Prostate gland (tissue), 2 donors: Measurements from ENCODE around the gene MAFF. TPM values are rescaled to one million over a fixed set of nuclear protein-coding genes. Genes with fewer than 3 reads are reported as not detected.
A peak's percentile ranks its signal among the peaks of the same experiment; 100 is the strongest.

Source experiments
- DNase-seq: peaks from one replicate; pipeline ENCODE4 v3.0.0-alpha.2; 2019; ENCODE audit warnings: low spot score
- H3K27ac ChIP-seq, 2 donors: fragments of 200-600 bp; sonication (generic); 2 replicates each; pipeline ENCODE4 v1.5.1; 2017 to 2019
- H3K27me3 ChIP-seq: fragments of 200-600 bp; sonication (generic); replicated peaks from 2 replicates; pipeline ENCODE4 v1.5.1; 2019; ENCODE audit not compliant: insufficient read depth
- H3K36me3 ChIP-seq, 2 donors: fragments of 200-600 bp; sonication (generic); 1 replicate in 1 of 2; 2 replicates in 1 of 2; pipeline versions ENCODE4 v1.5.1 to v1.8.1; 2017 to 2019
- H3K4me1 ChIP-seq: fragments of 200-600 bp; sonication (generic); replicated peaks from 2 replicates; pipeline ENCODE4 v1.5.1; 2019
- H3K4me3 ChIP-seq, 2 donors: fragments of 200-600 bp; sonication (generic); 2 replicates each; pipeline ENCODE4 v1.5.1; 2017 to 2019
- H3K9me3 ChIP-seq: fragments of 200-600 bp; sonication (generic); 2 replicates; pipeline ENCODE4 v1.5.1; 2017
- POLR2A ChIP-seq: fragments of 450-650 bp; IDR thresholded peaks from one replicate; pipeline ENCODE4 v1.6.1; 2016; ENCODE audit warnings: antibody characterized with exemption, mild to moderate bottlenecking
- POLR2AphosphoS5 ChIP-seq: sonication (generic); formaldehyde crosslinking; IDR thresholded peaks from one replicate; pipeline ENCODE4 v1.6.1; 2017; ENCODE audit warnings: antibody characterized with exemption
- WGBS: methylation state at CpG from one replicate; pipeline ENCODE4 v1.1.5; 2018; 5-methylcytosine and 5-hydroxymethylcytosine counted together
- intact Hi-C: fragments of 100-400 bp; cut with DNase I; formaldehyde crosslinking; loops from one replicate; pipeline ENCODE4 v1.14.2; 2022
- total RNA-seq, 2 donors: library from RNA; depleted of rRNA; stranded (reverse); fragments of >200 nt; gene quantifications; one replicate each; pipeline ENCODE4 v1.1.0, GENCODE V29; 2016
- TF ChIP-seq, protein P1 (sequence below), 4 experiments: fragments of 200-600 bp in 2 of 4; fragments of 450-650 bp in 2 of 4; sonication (generic) in 2 of 4; IDR thresholded peaks; 1 replicate in 3 of 4; 2 replicates in 1 of 4; pipeline ENCODE4 v1.5.1; 2016 to 2019; ENCODE audit warnings: antibody characterized with exemption in 4 of 4, mild to moderate bottlenecking in 2 of 4, moderate library complexity in 2 of 4

MAFF gene
- total RNA-seq, 2 donors from 2014 or later, result 23.6 to 26.0 TPM

DNA sequence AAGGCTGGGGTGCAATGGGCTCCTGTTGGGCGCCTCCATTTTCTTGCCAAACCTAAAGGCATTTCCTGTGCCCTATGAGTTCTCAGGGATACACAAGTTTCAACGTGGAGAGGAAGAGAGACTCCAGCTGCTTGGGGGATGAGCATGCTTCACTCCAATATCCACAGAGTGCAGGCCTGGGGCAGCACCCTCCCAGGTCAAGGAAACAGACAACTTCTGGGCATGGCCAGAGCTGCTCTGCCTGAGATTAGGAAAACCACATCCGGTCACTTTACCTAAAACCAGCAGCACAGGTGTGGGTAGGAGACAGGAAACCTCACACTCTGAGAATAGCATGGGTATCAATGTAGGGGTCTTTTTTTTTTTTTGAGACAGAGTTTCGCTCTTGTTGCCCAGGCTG is 42.3 kb downstream of the MAFF start:
- TF ChIP-seq POLR2AphosphoS5, result no peak
- TF ChIP-seq POLR2A, result no peak
- TF ChIP-seq, protein P1, sequence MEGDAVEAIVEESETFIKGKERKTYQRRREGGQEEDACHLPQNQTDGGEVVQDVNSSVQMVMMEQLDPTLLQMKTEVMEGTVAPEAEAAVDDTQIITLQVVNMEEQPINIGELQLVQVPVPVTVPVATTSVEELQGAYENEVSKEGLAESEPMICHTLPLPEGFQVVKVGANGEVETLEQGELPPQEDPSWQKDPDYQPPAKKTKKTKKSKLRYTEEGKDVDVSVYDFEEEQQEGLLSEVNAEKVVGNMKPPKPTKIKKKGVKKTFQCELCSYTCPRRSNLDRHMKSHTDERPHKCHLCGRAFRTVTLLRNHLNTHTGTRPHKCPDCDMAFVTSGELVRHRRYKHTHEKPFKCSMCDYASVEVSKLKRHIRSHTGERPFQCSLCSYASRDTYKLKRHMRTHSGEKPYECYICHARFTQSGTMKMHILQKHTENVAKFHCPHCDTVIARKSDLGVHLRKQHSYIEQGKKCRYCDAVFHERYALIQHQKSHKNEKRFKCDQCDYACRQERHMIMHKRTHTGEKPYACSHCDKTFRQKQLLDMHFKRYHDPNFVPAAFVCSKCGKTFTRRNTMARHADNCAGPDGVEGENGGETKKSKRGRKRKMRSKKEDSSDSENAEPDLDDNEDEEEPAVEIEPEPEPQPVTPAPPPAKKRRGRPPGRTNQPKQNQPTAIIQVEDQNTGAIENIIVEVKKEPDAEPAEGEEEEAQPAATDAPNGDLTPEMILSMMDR (IDR thresholded peaks at IDR 0.05), result no peak
- DNase-seq, result no peak
- no peaks in the 10 kb centered on the region for H3K9me3 ChIP-seq
- intact Hi-C loops, result no loop called here
- no peak overlapping the region for H3K4me3 ChIP-seq
- H3K4me1 ChIP-seq, result peaks cover 2% of the 10 kb centered on the region
- no peaks in the 10 kb centered on the region for H3K36me3 ChIP-seq
- no peaks in the 10 kb centered on the region for H3K27me3 ChIP-seq
- WGBS, result 71% methylated on average over 4 of the region's 4 CpGs
- no peak overlapping the region for H3K27ac ChIP-seq

DNA sequence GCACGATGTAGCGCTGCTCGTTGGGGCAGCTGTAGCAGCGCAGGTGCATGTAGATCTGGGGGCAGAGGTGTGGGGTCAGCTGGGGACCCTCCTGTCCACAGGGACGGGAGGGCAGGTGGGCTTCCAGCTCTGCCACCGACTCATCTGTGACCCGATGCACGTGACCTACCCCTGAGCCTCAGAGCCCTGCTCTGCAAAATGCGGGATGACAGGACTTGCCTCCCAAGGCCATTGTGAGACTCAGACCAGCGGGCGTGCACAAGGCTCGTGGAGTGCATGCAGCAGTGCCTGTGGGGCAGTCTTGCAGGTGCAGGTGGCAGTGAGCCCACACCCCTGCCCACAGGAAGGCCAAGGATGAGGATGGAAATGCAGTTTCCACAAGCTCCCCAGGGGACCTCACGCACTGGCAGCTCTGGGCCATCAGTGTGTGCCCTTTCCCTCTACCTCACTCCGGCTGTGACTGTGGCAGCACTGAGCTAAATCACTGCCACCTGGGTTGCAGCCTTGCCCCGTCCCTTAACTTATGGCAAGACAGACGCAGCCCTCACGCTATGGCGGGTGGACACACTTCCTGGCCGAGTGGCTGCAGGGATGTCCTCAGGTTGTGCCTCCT is 44.4 kb downstream of the MAFF start:
- no peak for TF ChIP-seq POLR2AphosphoS5
- TF ChIP-seq, protein P1 (IDR thresholded peaks at IDR 0.05), result no peak
- TF ChIP-seq POLR2A, result no peak
- Histone ChIP-seq H3K36me3 (no peaks in the 10 kb centered on the region), H3K27me3 (no peaks in the 10 kb centered on the region), H3K27ac (peak overlapping the region; percentile 49 to 55), H3K4me3 (no peak overlapping the region), H3K9me3 (no peaks in the 10 kb centered on the region), H3K4me1 (no peaks in the 10 kb centered on the region)
- intact Hi-C loops, result no loop called here
- 83% methylated on average over 19 of the region's 19 CpGs for WGBS
- DNase-seq, result no peak

DNA sequence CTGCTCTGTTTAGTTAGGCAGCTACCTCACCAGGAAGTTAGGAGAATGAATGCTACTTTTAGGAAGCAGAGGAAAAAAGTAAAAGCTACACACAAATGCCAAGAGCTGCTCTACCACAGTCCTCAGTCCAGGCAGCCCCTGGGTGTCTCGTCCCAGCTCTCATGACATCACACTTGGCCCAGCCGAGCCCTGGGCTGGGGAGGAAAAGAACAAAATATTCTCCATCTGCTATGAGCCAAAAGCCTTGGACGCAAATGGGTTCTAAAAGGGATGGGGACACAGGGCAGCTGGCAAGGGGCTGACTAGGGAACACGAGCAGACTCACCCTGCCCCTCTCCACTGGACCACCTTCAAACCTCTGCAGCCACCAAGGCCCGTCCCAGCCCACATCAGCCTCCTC is 44.9 kb downstream of the MAFF start:
- Histone ChIP-seq H3K27me3 (no peaks in the 10 kb centered on the region), H3K9me3 (no peaks in the 10 kb centered on the region), H3K4me1 (no peaks in the 10 kb centered on the region), H3K36me3 (no peaks in the 10 kb centered on the region), H3K27ac (peak overlapping the region; percentile 49 to 55), H3K4me3 (no peak overlapping the region)
- no peak for TF ChIP-seq POLR2A
- TF ChIP-seq, protein P1 (IDR thresholded peaks at IDR 0.05), result no peak
- no peak for TF ChIP-seq POLR2AphosphoS5
- intact Hi-C loops, result no loop called here
- WGBS, result 46% methylated on average over 5 of the region's 5 CpGs
- DNase-seq, result no peak

DNA sequence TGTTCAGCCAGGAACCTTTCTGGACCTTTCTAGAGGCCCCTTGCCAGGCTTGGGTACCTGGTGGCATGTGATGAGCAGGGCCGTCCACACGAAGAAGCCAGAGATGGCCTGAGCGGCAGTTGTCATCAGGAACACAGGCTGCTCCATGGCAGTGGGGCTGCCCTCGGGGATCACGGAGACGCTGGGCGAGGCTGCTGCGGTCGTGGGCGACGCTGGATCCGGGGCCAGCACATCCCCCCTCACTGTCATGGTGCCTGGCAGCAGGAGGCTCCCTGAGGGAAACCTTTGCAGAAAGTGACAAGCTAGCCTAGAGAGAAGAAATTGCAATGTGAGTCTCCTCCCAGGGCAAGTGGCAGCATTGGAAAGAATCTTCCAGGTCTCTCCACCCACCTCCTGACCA is 45.9 kb downstream of the MAFF start:
- H3K9me3 ChIP-seq, result no peaks in the 10 kb centered on the region
- H3K36me3 ChIP-seq, result no peaks in the 10 kb centered on the region
- no peak for DNase-seq
- H3K27ac ChIP-seq, result peak overlapping the region in 1 of 2 donors; percentile 55
- TF ChIP-seq POLR2A, result no peak
- TF ChIP-seq POLR2AphosphoS5, result no peak
- no peaks in the 10 kb centered on the region for H3K4me1 ChIP-seq
- H3K27me3 ChIP-seq, result no peaks in the 10 kb centered on the region
- H3K4me3 ChIP-seq, result no peak overlapping the region
- intact Hi-C loops, result no loop called here
- 84% methylated on average over 12 of the region's 12 CpGs for WGBS

DNA sequence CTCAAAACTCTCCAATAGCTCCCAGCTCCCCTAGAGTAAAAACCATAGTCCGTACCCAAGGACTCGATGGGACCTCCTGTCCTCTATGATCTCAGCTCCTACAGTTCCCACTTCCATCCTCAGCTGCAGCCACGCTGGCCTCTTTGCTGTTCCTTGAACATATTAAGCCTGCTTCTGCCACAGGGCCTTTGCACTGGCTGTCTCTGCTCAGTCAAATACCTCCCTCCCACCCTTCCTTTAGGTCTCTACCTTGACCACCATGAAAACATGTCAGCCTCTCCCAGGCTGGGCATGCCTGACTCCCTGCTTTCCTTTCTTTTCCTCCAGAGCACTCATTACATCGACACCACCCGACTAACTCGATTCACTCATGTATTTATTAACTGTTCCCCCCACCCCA is 46.5 kb downstream of the MAFF start:
- no peaks in the 10 kb centered on the region for H3K36me3 ChIP-seq
- H3K4me1 ChIP-seq, result no peaks in the 10 kb centered on the region
- no peaks in the 10 kb centered on the region for H3K9me3 ChIP-seq
- H3K4me3 ChIP-seq, result no peak overlapping the region
- over 99% methylated on average over 6 of the region's 6 CpGs for WGBS
- intact Hi-C loops, result no loop called here
- H3K27me3 ChIP-seq, result no peaks in the 10 kb centered on the region
- H3K27ac ChIP-seq, result no peak overlapping the region
- no peak for DNase-seq
- TF ChIP-seq POLR2A, result no peak
- TF ChIP-seq, protein P1 (IDR thresholded peaks at IDR 0.05), result no peak
